GM19351 (cell line): Measurements from ENCODE around the gene ZNF441.
A peak's percentile ranks its signal among the peaks of the same experiment; 100 is the strongest.
"Not testable (repeated sequence)": the region's sequence is repeated elsewhere in the genome, so short reads cannot be mapped to it uniquely, and the experiment has no call there.

Source experiments
- ATAC-seq: cut with Tn5 transposase; IDR thresholded peaks from one replicate; pipeline ENCODE4 v1.9.1; 2021; ENCODE audit warnings: mild to moderate bottlenecking, moderate library complexity; ENCODE audit not compliant: unreplicated experiment

The ZNF441 gene

GRCh38 chr19:11766597-11767591 lies at the start of gene ZNF441:
Gene ZNF441, plus strand, starts transcription at chr19:11767000. Its CDS starts 194 bp downstream, at chr19:11767194.
- peak; percentile 96 for ATAC-seq

- ATAC-seq: no peak
Observed at GRCh38 chr19:11721681-11722080, 45.1 kb upstream of the ZNF441 start.

GRCh38 chr19:11722414-11722813 lies 44.4 kb upstream of the ZNF441 start:
- no peak for ATAC-seq

- ATAC-seq: no peak
Observed at GRCh38 chr19:11729586-11729985, 37.2 kb upstream of the ZNF441 start.

GRCh38 chr19:11735375-11735774 lies 31.4 kb upstream of the ZNF441 start:
- no peak for ATAC-seq

- ATAC-seq: no peak
Observed at GRCh38 chr19:11736696-11737095, 30.1 kb upstream of the ZNF441 start.

GRCh38 chr19:11737964-11738745 lies 28.6 kb upstream of the ZNF441 start:
- ATAC-seq: peak; percentile 33

GRCh38 chr19:11738746-11739620 lies 27.8 kb upstream of the ZNF441 start, which contains the start of gene ZNF823:
Gene ZNF823, minus strand, starts transcription at chr19:11738946. Its CDS starts 127 bp downstream, at chr19:11738819.
- peak; percentile 91 for ATAC-seq

GRCh38 chr19:11745869-11746268 lies 20.9 kb upstream of the ZNF441 start:
- ATAC-seq: no peak

- ATAC-seq: no peak
Observed at GRCh38 chr19:11747277-11747676, 19.5 kb upstream of the ZNF441 start.

- no peak for ATAC-seq
Observed at GRCh38 chr19:11749751-11750150, 17.0 kb upstream of the ZNF441 start.

GRCh38 chr19:11752244-11752736 lies 14.5 kb upstream of the ZNF441 start:
- no peak for ATAC-seq

GRCh38 chr19:11754663-11755062 lies 12.1 kb upstream of the ZNF441 start:
- ATAC-seq: no peak

- ATAC-seq: no peak
Observed at GRCh38 chr19:11756965-11757364, 9.8 kb upstream of the ZNF441 start.

GRCh38 chr19:11759805-11760204 lies 7.0 kb upstream of the ZNF441 start:
- no peak for ATAC-seq

GRCh38 chr19:11763117-11763516 lies 3.7 kb upstream of the ZNF441 start:
- no peak for ATAC-seq

GRCh38 chr19:11763611-11764010 lies 3.2 kb upstream of the ZNF441 start:
- ATAC-seq: no peak

GRCh38 chr19:11767633-11768133 lies 883 bp downstream of the ZNF441 start:
- ATAC-seq: no peak

- ATAC-seq: no peak
Observed at GRCh38 chr19:11769995-11770394, 3.2 kb downstream of the ZNF441 start.

GRCh38 chr19:11771520-11771919 lies 4.7 kb downstream of the ZNF441 start:
- not testable (repeated sequence) for ATAC-seq
